Non-pigmented ciliary epithelial cell (primary cell): ENCODE measurements around the gene GRK6.

Source experiments
- DNase-seq: peaks from one replicate; pipeline ENCODE4 v3.0.0-alpha.2; 2010; ENCODE audit warnings: low read depth

Gene GRK6

GRCh38 chr5:177426566-177427210 is at the start of gene GRK6:
TSS of gene GRK6 (plus strand) at chr5:177426676. CDS start at chr5:177426846, 170 bp downstream.
- no peak for DNase-seq

- DNase-seq, result no peak
These were observed 48.4 kb upstream of the GRK6 start for GRCh38 chr5:177377851-177378776.

GRCh38 chr5:177378884-177379883 is 47.3 kb upstream of the GRK6 start:
- peak; percentile 84 for DNase-seq

- no peak for DNase-seq
These were observed 45.7 kb upstream of the GRK6 start for GRCh38 chr5:177380805-177381126.

- DNase-seq, result no peak
These were observed 44.0 kb upstream of the GRK6 start for GRCh38 chr5:177382423-177383029.

- DNase-seq, result no peak
These were observed 43.3 kb upstream of the GRK6 start for GRCh38 chr5:177383181-177383580.

- DNase-seq, result no peak
These were observed 42.3 kb upstream of the GRK6 start, which contains the start of gene SLC34A1 for GRCh38 chr5:177384134-177384533. TSS of gene SLC34A1 (plus strand) at chr5:177384434. CDS start at chr5:177385742, 1,308 bp downstream.

- DNase-seq, result no peak
These were observed 40.8 kb upstream of the GRK6 start for GRCh38 chr5:177385720-177386119.

- no peak for DNase-seq
These were observed 39.9 kb upstream of the GRK6 start for GRCh38 chr5:177386542-177386941.

- DNase-seq, result no peak
These were observed 39.1 kb upstream of the GRK6 start for GRCh38 chr5:177387405-177387804.

- DNase-seq, result no peak
These were observed 37.9 kb upstream of the GRK6 start for GRCh38 chr5:177388521-177389052.

- peak; percentile 71 for DNase-seq
These were observed 37.0 kb upstream of the GRK6 start for GRCh38 chr5:177389241-177390169.

GRCh38 chr5:177390363-177391300 is 35.8 kb upstream of the GRK6 start:
- DNase-seq, result no peak

GRCh38 chr5:177392765-177393164 is 33.7 kb upstream of the GRK6 start:
- DNase-seq, result no peak

- no peak for DNase-seq
These were observed 33.2 kb upstream of the GRK6 start for GRCh38 chr5:177393206-177393765.

GRCh38 chr5:177393990-177394389 is 32.5 kb upstream of the GRK6 start:
- no peak for DNase-seq

- no peak for DNase-seq
These were observed 30.4 kb upstream of the GRK6 start for GRCh38 chr5:177396078-177396477.

- no peak for DNase-seq
These were observed 29.7 kb upstream of the GRK6 start for GRCh38 chr5:177396807-177397206.
